ENCODE measurements around the gene DOK6. TPM values are rescaled to one million over a fixed set of nuclear protein-coding genes. Genes with fewer than 3 reads are reported as not detected.

Gene DOK6
- total RNA-seq, 1 experiment from 2014 or later, result not detected

- DNase-seq (no peak), ATAC-seq (no peak)
- Histone ChIP-seq H3K4me2 (ENCODE audit: low read length) (no peak overlapping the region), H3K36me3 (ENCODE audit: low read depth, low read length) (no peaks in the 10 kb centered on the region), H3K27me3 (ENCODE audit: low read length) (no peaks in the 10 kb centered on the region), H3K4me3 (ENCODE audit: low read length) (no peak overlapping the region), H3K27ac (ENCODE audit: low read length) (no peak overlapping the region), H3K9ac (ENCODE audit: low read length) (no peak overlapping the region), H2AFZ (ENCODE audit: low read length) (no peak overlapping the region), H3K9me2 (replicated peaks; ENCODE audit: low read length) (no peaks in the 10 kb centered on the region), H4K20me1 (ENCODE audit: low read length) (no peaks in the 10 kb centered on the region), H3K79me2 (ENCODE audit: low read length) (no peaks in the 10 kb centered on the region), H3F3A (ENCODE audit: low read length, unreplicated experiment) (no peaks in the 10 kb centered on the region), H3K4me1 (ENCODE audit: insufficient read depth, low read length) (no peaks in the 10 kb centered on the region), H3K9me3 (ENCODE audit: low read length) (no peaks in the 10 kb centered on the region)
- TF ChIP-seq EZH2phosphoT487 (IDR thresholded peaks at IDR 0.05; ENCODE audit: borderline replicate concordance, low read length) (no peak), EZH2 (IDR thresholded peaks at IDR 0.05; ENCODE audit: low read length, unreplicated experiment) (no peak), CTCF (conservative IDR thresholded peaks at IDR 0.05; ENCODE audit: low read depth, low read length) (no peak)
- intact Hi-C loops (cut with micrococcal nuclease), result no loop called here
- no TSS peak for BruUV-seq (replicated peaks)
- ChIA-PET POLR2A (ENCODE audit: unreplicated experiment) (no interaction called here), CTCF (no interaction called here)
Measured at GRCh38 chr18:69838003-69838402, 437.3 kb downstream of the DOK6 start.

- H2AFZ ChIP-seq (ENCODE audit: low read length), result peak overlapping the region; percentile 45; the same call in 1 of the 2 replicates
- ATAC-seq (peak; percentile 65; the same call in 1 of the 2 replicates), DNase-seq (peak; percentile 61)
- no TSS peak for BruUV-seq (replicated peaks)
- TF ChIP-seq EZH2 (IDR thresholded peaks at IDR 0.05; ENCODE audit: low read length, unreplicated experiment) (no peak), CTCF (conservative IDR thresholded peaks at IDR 0.05; ENCODE audit: low read depth, low read length) (no peak), EZH2phosphoT487 (IDR thresholded peaks at IDR 0.05; ENCODE audit: borderline replicate concordance, low read length) (no peak)
- ChIA-PET CTCF (no interaction called here), POLR2A (ENCODE audit: unreplicated experiment) (no interaction called here)
- H3K4me3 ChIP-seq (ENCODE audit: low read length), result no peak overlapping the region
- no peaks in the 10 kb centered on the region for H3K4me1 ChIP-seq (ENCODE audit: insufficient read depth, low read length)
- no peaks in the 10 kb centered on the region for H3K36me3 ChIP-seq (ENCODE audit: low read depth, low read length)
- H3F3A ChIP-seq (ENCODE audit: low read length, unreplicated experiment), result no peaks in the 10 kb centered on the region
- H3K9ac ChIP-seq (ENCODE audit: low read length), result no peak overlapping the region
- intact Hi-C loops (cut with micrococcal nuclease), result no loop called here
- no peaks in the 10 kb centered on the region for H3K9me2 ChIP-seq (replicated peaks; ENCODE audit: low read length)
- no peaks in the 10 kb centered on the region for H3K9me3 ChIP-seq (ENCODE audit: low read length)
- no peaks in the 10 kb centered on the region for H4K20me1 ChIP-seq (ENCODE audit: low read length)
- no peak overlapping the region for H3K27ac ChIP-seq (ENCODE audit: low read length)
- H3K4me2 ChIP-seq (ENCODE audit: low read length), result no peak overlapping the region
- no peaks in the 10 kb centered on the region for H3K79me2 ChIP-seq (ENCODE audit: low read length)
- H3K27me3 ChIP-seq (ENCODE audit: low read length), result no peaks in the 10 kb centered on the region
Measured at GRCh38 chr18:69838620-69839411, 438.1 kb downstream of the DOK6 start.

- Histone ChIP-seq H4K20me1 (ENCODE audit: low read length) (no peaks in the 10 kb centered on the region), H3K4me3 (ENCODE audit: low read length) (no peak overlapping the region), H3K9me3 (ENCODE audit: low read length) (no peaks in the 10 kb centered on the region), H3F3A (ENCODE audit: low read length, unreplicated experiment) (no peaks in the 10 kb centered on the region), H3K79me2 (ENCODE audit: low read length) (no peaks in the 10 kb centered on the region), H3K9ac (ENCODE audit: low read length) (no peak overlapping the region), H3K27ac (ENCODE audit: low read length) (no peak overlapping the region), H3K9me2 (replicated peaks; ENCODE audit: low read length) (no peaks in the 10 kb centered on the region), H2AFZ (ENCODE audit: low read length) (no peak overlapping the region), H3K4me1 (ENCODE audit: insufficient read depth, low read length) (no peaks in the 10 kb centered on the region), H3K36me3 (ENCODE audit: low read depth, low read length) (no peaks in the 10 kb centered on the region), H3K4me2 (ENCODE audit: low read length) (no peak overlapping the region), H3K27me3 (ENCODE audit: low read length) (no peaks in the 10 kb centered on the region)
- intact Hi-C loops (cut with micrococcal nuclease), result no loop called here
- DNase-seq (no peak), ATAC-seq (no peak)
- TF ChIP-seq EZH2phosphoT487 (IDR thresholded peaks at IDR 0.05; ENCODE audit: borderline replicate concordance, low read length) (no peak), CTCF (conservative IDR thresholded peaks at IDR 0.05; ENCODE audit: low read depth, low read length) (no peak), EZH2 (IDR thresholded peaks at IDR 0.05; ENCODE audit: low read length, unreplicated experiment) (no peak)
- BruUV-seq (replicated peaks), result no TSS peak
- POLR2A ChIA-PET (ENCODE audit: unreplicated experiment), result no interaction called here
- CTCF ChIA-PET, result no interaction called here
Measured at GRCh38 chr18:69839497-69839896, 438.8 kb downstream of the DOK6 start.
